ENCODE data around the gene GGCX. TPM values are rescaled to one million over a fixed set of nuclear protein-coding genes. Genes with fewer than 3 reads are reported as not detected.

The GGCX gene
- total RNA-seq, 1 donor from 2014 or later, result 28.1 TPM

DNA sequence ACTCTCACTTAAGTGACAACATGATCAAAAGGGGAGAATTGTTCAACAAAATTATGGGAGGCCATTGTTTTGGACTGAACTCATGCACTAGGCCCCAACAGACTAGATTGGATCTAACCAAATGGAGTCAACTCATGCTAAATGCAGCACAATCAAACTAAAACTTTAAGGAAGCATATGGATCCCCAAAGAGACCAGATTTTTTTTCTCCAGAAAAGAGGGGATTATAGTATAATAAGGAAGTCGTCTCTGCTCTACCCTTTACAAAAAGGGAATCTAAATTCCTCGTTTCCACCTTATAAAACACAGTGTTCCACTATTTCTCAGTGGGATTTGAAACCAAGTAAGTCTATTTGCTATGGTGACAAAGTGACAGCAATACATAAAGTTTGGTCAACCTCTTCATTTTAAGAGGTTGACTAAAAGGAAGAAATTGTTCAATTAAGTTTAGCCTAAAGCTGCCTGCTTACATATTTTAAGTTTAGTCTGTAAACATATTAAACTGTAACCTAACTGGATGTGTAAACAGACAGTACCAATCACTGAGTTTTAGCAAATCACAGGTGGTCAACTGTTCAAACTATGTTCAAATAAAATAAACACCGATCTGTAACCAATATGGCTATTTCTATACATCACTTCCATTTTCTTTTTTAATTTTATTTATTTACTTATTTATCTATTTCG is 63.2 kb downstream of the GGCX start:
- DNase-seq (no peak), ATAC-seq (no peak)
- intact Hi-C loops (cut with micrococcal nuclease), result no loop called here

GRCh38 chr2:85496436-85496835 is 64.9 kb downstream of the GGCX start:
- no peak for DNase-seq
- ATAC-seq, result no peak
- intact Hi-C loops (cut with micrococcal nuclease), result no loop called here

Other genes with a start within 250 kb of the GGCX start
- gene TGOLN2, start 233.5 kb downstream of the GGCX start, total RNA-seq, result 66.9 TPM
- gene RETSAT, start 207.0 kb downstream of the GGCX start, total RNA-seq, result 31.2 TPM
- 10.4 TPM for gene ELMOD3, start 206.7 kb downstream of the GGCX start, total RNA-seq
- 6.1 TPM for gene CAPG, start 151.1 kb downstream of the GGCX start, total RNA-seq
- not detected for gene SH2D6, start 142.8 kb downstream of the GGCX start, total RNA-seq
- 130 TPM for gene MAT2A, start 22.3 kb downstream of the GGCX start, total RNA-seq
- gene VAMP8, start 16.1 kb upstream of the GGCX start, total RNA-seq, result 17.1 TPM
- gene VAMP5, start 22.9 kb upstream of the GGCX start, total RNA-seq, result 54.8 TPM
- gene RNF181, start 34.3 kb upstream of the GGCX start, total RNA-seq, result 89.9 TPM
- gene TMEM150A, start 41.2 kb upstream of the GGCX start, total RNA-seq, result 14.9 TPM
- 29.2 TPM for gene C2orf68, start 50.6 kb upstream of the GGCX start, total RNA-seq
- gene USP39, start 54.7 kb upstream of the GGCX start, total RNA-seq, result 30.0 TPM
- 0.50 TPM for gene SFTPB, start 106.7 kb upstream of the GGCX start, total RNA-seq
- 2.3 TPM for gene GNLY, start 132.9 kb upstream of the GGCX start, total RNA-seq
- 29.6 TPM for gene ATOH8, start 192.5 kb upstream of the GGCX start, total RNA-seq